Right forelimb (tissue), 1 donor: ENCODE results near the gene TTR.

Experiments
- DNase-seq: peaks from one replicate; pipeline ENCODE4 v3.0.0-alpha.2; 2018

The TTR gene

GRCh38 chr18:31618801-31619200 is 27.1 kb downstream of the TTR start:
- DNase-seq: no peak

- DNase-seq: no peak
These were observed 27.6 kb downstream of the TTR start for GRCh38 chr18:31619291-31619690.

GRCh38 chr18:31624892-31625640 is 33.4 kb downstream of the TTR start:
- DNase-seq: no peak

GRCh38 chr18:31626409-31626808 is 34.7 kb downstream of the TTR start:
- no peak for DNase-seq

GRCh38 chr18:31630549-31630948 is 38.9 kb downstream of the TTR start:
- no peak for DNase-seq

- DNase-seq: no peak
These were observed 39.8 kb downstream of the TTR start for GRCh38 chr18:31631526-31631925.

GRCh38 chr18:31632356-31632755 is 40.7 kb downstream of the TTR start:
- no peak for DNase-seq

- no peak for DNase-seq
These were observed 42.0 kb downstream of the TTR start for GRCh38 chr18:31633392-31634330.

- no peak for DNase-seq
These were observed 42.6 kb downstream of the TTR start for GRCh38 chr18:31634331-31634713.

- DNase-seq: no peak
These were observed 44.7 kb downstream of the TTR start for GRCh38 chr18:31636387-31636786.

GRCh38 chr18:31637445-31637844 is 45.8 kb downstream of the TTR start:
- no peak for DNase-seq

- no peak for DNase-seq
These were observed 51.3 kb downstream of the TTR start for GRCh38 chr18:31643003-31643402.

- DNase-seq: no peak
These were observed 53.7 kb downstream of the TTR start for GRCh38 chr18:31645411-31645810.

GRCh38 chr18:31646332-31647126 is 54.9 kb downstream of the TTR start:
- no peak for DNase-seq

- no peak for DNase-seq
These were observed 55.6 kb downstream of the TTR start for GRCh38 chr18:31647127-31647753.
